Right ventricle myocardium inferior (tissue), 1 donor: Measurements from ENCODE around the gene PLXNB1. TPM values are rescaled to one million over a fixed set of nuclear protein-coding genes. Genes with fewer than 3 reads are reported as not detected.

Experiments used
- ATAC-seq: fragments of 200-7000 bp; cut with Tn5 transposase; one replicate; pipeline ENCODE4 v1.9.1; 2020; ENCODE audit warnings: mild to moderate bottlenecking, moderate library complexity
- DNase-seq: peaks from one replicate; pipeline ENCODE4 v3.0.0; 2021; ENCODE audit errors: missing footprints
- intact Hi-C: fragments of 100-400 bp; cut with DNase I; formaldehyde crosslinking; loops from one replicate; pipeline ENCODE4 v1.11.0; 2022
- total RNA-seq: library from RNA; stranded (reverse); fragmentation: NEBNext Ultra II Directional; extraction: Animal tissue kit (Norgen Biotek cat#: 25700); gene quantifications from one replicate; pipeline ENCODE4 v1.2.1, GENCODE V29; 2021
- donor health status: DM: no; HTN: yes; CAD: no; lungs with severe emphysema.

PLXNB1 gene
- total RNA-seq, 1 donor from 2014 or later, result 45.4 TPM

GRCh38 chr3:48353987-48354386 is 75.9 kb downstream of the PLXNB1 start:
- no peak for DNase-seq
- intact Hi-C loops, result no loop called here
- no peak for ATAC-seq

Other genes starting within 250 kb of the PLXNB1 start
- gene CDC25A, start 241.7 kb downstream of the PLXNB1 start, total RNA-seq, result 1.1 TPM
- gene CAMP, start 206.6 kb downstream of the PLXNB1 start, total RNA-seq, result 1.5 TPM
- gene ZNF589, start 189.0 kb downstream of the PLXNB1 start, total RNA-seq, result 6.2 TPM
- 20.0 TPM for gene NME6, start 128.7 kb downstream of the PLXNB1 start, total RNA-seq
- not detected for gene SPINK8, start 96.4 kb downstream of the PLXNB1 start, total RNA-seq
- gene FBXW12, start 57.9 kb downstream of the PLXNB1 start, total RNA-seq, result not detected
- gene CCDC51, start 10.0 kb upstream of the PLXNB1 start, total RNA-seq, result 13.3 TPM
- 251 TPM for gene TMA7, start 10.2 kb upstream of the PLXNB1 start, total RNA-seq
- gene ATRIP, start 16.7 kb upstream of the PLXNB1 start, total RNA-seq, result 3.2 TPM
- gene SHISA5, start 74.1 kb upstream of the PLXNB1 start, total RNA-seq, result 57.3 TPM
- gene PFKFB4, start 126.7 kb upstream of the PLXNB1 start, total RNA-seq, result 2.4 TPM
- gene UCN2, start 133.7 kb upstream of the PLXNB1 start, total RNA-seq, result not detected
- 14.9 TPM for gene COL7A1, start 165.2 kb upstream of the PLXNB1 start, total RNA-seq
- 1,186 TPM for gene UQCRC1, start 179.6 kb upstream of the PLXNB1 start, total RNA-seq
- not detected for gene TMEM89, start 191.7 kb upstream of the PLXNB1 start, total RNA-seq
- gene SLC26A6, start 205.4 kb upstream of the PLXNB1 start, total RNA-seq, result 14.1 TPM
- 0.38 TPM for gene CELSR3, start 232.8 kb upstream of the PLXNB1 start, total RNA-seq